WTC11 (cell line): ENCODE data around the gene TMEM235. TPM values are rescaled to one million over a fixed set of nuclear protein-coding genes. Genes with fewer than 3 reads are reported as not detected.

Source experiments
- ATAC-seq: fragments of 200-7000 bp; cut with Tn5 transposase; 2 replicates; pipeline ENCODE4 v1.10.0; 2021; ENCODE audit warnings: mild to moderate bottlenecking, moderate library complexity
- CTCF ChIA-PET: fragments of 300-600 bp; sonication (Branson Sonifier 250); formaldehyde crosslinking; loops from one replicate; lab custom pipeline; 2021; ENCODE audit warnings: antibody characterized with exemption; lab: Charles Lee
- POLR2A ChIA-PET: fragments of 350-600 bp; sonication (Branson Sonifier 250); formaldehyde crosslinking; loops from one replicate; lab custom pipeline; 2021; ENCODE audit warnings: antibody characterized with exemption; lab: Charles Lee
- DNase-seq: peaks from one replicate; pipeline ENCODE4 v3.0.0; 2021; ENCODE audit warnings: low spot score
- H3K27ac Mint-ChIP-seq: 2 replicates; pipeline ENCODE4 v1.8.0; 2021; ENCODE audit warnings: mixed read lengths
- H3K27me3 Mint-ChIP-seq: 2 replicates; pipeline ENCODE4 v1.8.0; 2021; ENCODE audit warnings: low read depth, mild to moderate bottlenecking, moderate library complexity, mixed read lengths
- H3K36me3 Mint-ChIP-seq: 2 replicates; pipeline ENCODE4 v1.8.0; 2021; ENCODE audit warnings: mixed read lengths
- H3K4me1 Mint-ChIP-seq: 2 replicates; pipeline ENCODE4 v1.8.0; 2022; ENCODE audit warnings: mixed read lengths
- H3K4me3 Mint-ChIP-seq: 2 replicates; pipeline ENCODE4 v1.8.0; 2021; ENCODE audit warnings: mild to moderate bottlenecking, moderate library complexity, mixed read lengths
- H3K9me3 Mint-ChIP-seq: 2 replicates; pipeline ENCODE4 v1.8.0; 2021; ENCODE audit warnings: mixed read lengths
- CREM ChIP-seq: sonication (generic); formaldehyde crosslinking; IDR thresholded peaks from 2 replicates; pipeline ENCODE4 v1.8.1; 2022; ENCODE audit warnings: mild to moderate bottlenecking, missing genetic modification reagents, moderate library complexity
- CTCF ChIP-seq: fragments of 200-600 bp; IDR thresholded peaks from 2 replicates; pipeline ENCODE4 v1.8.0; 2022; ENCODE audit warnings: antibody characterized with exemption
- E2F5 ChIP-seq: sonication (generic); formaldehyde crosslinking; IDR thresholded peaks from 2 replicates; pipeline ENCODE4 v1.8.1; 2022; ENCODE audit warnings: mild to moderate bottlenecking, moderate library complexity, missing genetic modification reagents
- ELF4 ChIP-seq: sonication (generic); formaldehyde crosslinking; IDR thresholded peaks from 2 replicates; pipeline ENCODE4 v1.8.1; 2022; ENCODE audit warnings: low read depth, mild to moderate bottlenecking, moderate library complexity, missing genetic modification reagents
- EMX1 ChIP-seq: fragments of 250-450 bp; sonication (Bioruptor Pico); IDR thresholded peaks from 2 replicates; pipeline ENCODE4 v1.8.0; 2021; ENCODE audit warnings: mild to moderate bottlenecking
- HMGA2 ChIP-seq: fragments of 250-450 bp; sonication (Bioruptor Pico); IDR thresholded peaks from 2 replicates; pipeline ENCODE4 v1.4.0; 2021; ENCODE audit warnings: mild to moderate bottlenecking, moderate library complexity
- HMGXB4 ChIP-seq: sonication (generic); formaldehyde crosslinking; IDR thresholded peaks from 2 replicates; pipeline ENCODE4 v1.8.1; 2023; ENCODE audit warnings: mild to moderate bottlenecking, moderate library complexity, missing genetic modification reagents
- IRF2 ChIP-seq: sonication (generic); formaldehyde crosslinking; IDR thresholded peaks from 2 replicates; pipeline ENCODE4 v1.8.0; 2022; ENCODE audit warnings: low read depth, missing genetic modification reagents, borderline replicate concordance
- RORB ChIP-seq: fragments of 250-450 bp; sonication (Bioruptor Pico); IDR thresholded peaks from 2 replicates; pipeline ENCODE4 v1.9.0; 2021; ENCODE audit warnings: mild to moderate bottlenecking
- SMAD3 ChIP-seq: sonication (generic); formaldehyde crosslinking; IDR thresholded peaks from 2 replicates; pipeline ENCODE4 v1.8.0; 2022; ENCODE audit warnings: missing genetic modification reagents, mild to moderate bottlenecking, borderline replicate concordance
- SMAD4 ChIP-seq: sonication (generic); formaldehyde crosslinking; IDR thresholded peaks from 2 replicates; pipeline ENCODE4 v1.8.0; 2022; ENCODE audit warnings: mild to moderate bottlenecking, missing genetic modification reagents
- SOX15 ChIP-seq: fragments of 250-450 bp; sonication (Bioruptor Pico); IDR thresholded peaks from 2 replicates; pipeline ENCODE4 v1.9.0; 2021; ENCODE audit warnings: mild to moderate bottlenecking
- SP1 ChIP-seq: sonication (generic); formaldehyde crosslinking; conservative IDR thresholded peaks from 2 replicates; pipeline ENCODE4 v1.8.1; 2022; ENCODE audit warnings: missing genetic modification reagents
- TEAD4 ChIP-seq: sonication (generic); formaldehyde crosslinking; IDR thresholded peaks from 2 replicates; pipeline ENCODE4 v1.8.0; 2022; ENCODE audit warnings: mild to moderate bottlenecking, missing genetic modification reagents
- TP53 ChIP-seq: sonication (generic); formaldehyde crosslinking; IDR thresholded peaks from 2 replicates; pipeline ENCODE4 v1.8.1; 2023; ENCODE audit warnings: mild to moderate bottlenecking, missing genetic modification reagents
- USF1 ChIP-seq: sonication (generic); formaldehyde crosslinking; IDR thresholded peaks from 2 replicates; pipeline ENCODE4 v1.8.0; 2022; ENCODE audit warnings: mild to moderate bottlenecking, missing genetic modification reagents
- ZBTB21 ChIP-seq: sonication (generic); formaldehyde crosslinking; IDR thresholded peaks from 2 replicates; pipeline ENCODE4 v1.8.1; 2023; ENCODE audit warnings: mild to moderate bottlenecking, missing genetic modification reagents, borderline replicate concordance
- ZMAT4 ChIP-seq: fragments of 250-450 bp; sonication (Bioruptor Pico); IDR thresholded peaks from 2 replicates; pipeline ENCODE4 v1.9.0; 2021; ENCODE audit warnings: mild to moderate bottlenecking
- ZNF121 ChIP-seq: sonication (generic); formaldehyde crosslinking; IDR thresholded peaks from 2 replicates; pipeline ENCODE4 v1.8.0; 2023; ENCODE audit warnings: missing genetic modification reagents
- ZNF138 ChIP-seq: sonication (generic); formaldehyde crosslinking; conservative IDR thresholded peaks from 2 replicates; pipeline ENCODE4 v1.8.1; 2022; ENCODE audit warnings: mild to moderate bottlenecking, moderate library complexity, missing genetic modification reagents
- ZNF232 ChIP-seq: sonication (generic); formaldehyde crosslinking; IDR thresholded peaks from 2 replicates; pipeline ENCODE4 v1.8.0; 2022; ENCODE audit warnings: mild to moderate bottlenecking, missing genetic modification reagents
- ZNF317 ChIP-seq: sonication (generic); formaldehyde crosslinking; IDR thresholded peaks from 2 replicates; pipeline ENCODE4 v1.8.1; 2023; ENCODE audit warnings: low read depth, mild to moderate bottlenecking, moderate library complexity, missing genetic modification reagents, borderline replicate concordance
- total RNA-seq: library from RNA; stranded (reverse); gene quantifications from 3 replicates; pipeline ENCODE4 v1.2.3, GENCODE V29; 2021
- TF ChIP-seq, protein P1 (sequence below): sonication (generic); formaldehyde crosslinking; IDR thresholded peaks from 2 replicates; pipeline ENCODE4 v1.8.1; 2023; ENCODE audit warnings: mild to moderate bottlenecking, missing genetic modification reagents, moderate library complexity
- TF ChIP-seq, protein P2 (sequence below): sonication (generic); formaldehyde crosslinking; IDR thresholded peaks from 2 replicates; pipeline ENCODE4 v1.8.1; 2022; ENCODE audit warnings: mild to moderate bottlenecking, missing genetic modification reagents, moderate library complexity, borderline replicate concordance

TMEM235 gene
- total RNA-seq, 1 experiment from 2014 or later, result 0.24 TPM

DNA sequence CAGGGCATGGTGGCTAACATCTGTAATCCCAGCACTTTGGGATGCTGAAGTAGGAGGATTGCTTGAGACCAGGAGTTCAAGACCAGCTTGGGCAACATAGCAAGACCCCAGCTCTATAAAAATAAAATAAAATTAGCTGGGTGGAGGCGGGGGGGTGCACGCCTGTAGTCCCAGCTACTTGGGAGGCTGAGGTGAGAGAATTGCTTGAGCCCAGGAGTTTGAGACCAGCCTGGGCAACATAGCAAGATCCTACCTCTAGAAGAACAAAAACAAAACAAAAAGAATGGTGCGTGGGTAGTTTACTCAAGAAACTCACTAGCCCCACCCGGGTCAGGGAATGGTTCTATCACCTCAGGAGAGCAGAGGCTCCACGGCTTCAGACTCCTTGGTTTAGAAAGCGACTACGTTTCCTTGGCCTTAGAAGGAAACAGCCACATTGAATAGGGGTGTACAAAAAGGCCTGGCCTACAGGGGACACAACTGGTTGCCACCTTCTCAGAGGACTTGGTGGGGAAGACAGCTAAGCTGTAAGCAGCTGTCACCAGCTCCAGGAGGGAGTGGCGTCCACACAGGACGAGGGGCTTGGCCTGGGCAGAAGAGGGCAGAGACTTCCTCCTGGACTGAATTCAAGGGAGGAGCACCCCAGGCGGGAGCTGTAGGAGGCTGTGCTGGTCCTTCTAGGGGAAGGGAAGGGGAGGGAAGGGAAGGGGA lies 45.3 kb upstream of the TMEM235 start:
- Mint-ChIP-seq H3K36me3 (peaks cover 48% of the 10 kb centered on the region), H3K27ac (peak overlapping the region; percentile 53), H3K4me3 (peak overlapping the region; percentile 82), H3K27me3 (no peaks in the 10 kb centered on the region), H3K4me1 (peaks cover 28% of the 10 kb centered on the region), H3K9me3 (0 out of 2 replicates have a peak, but pooled peaks cover 3% of the 10 kb centered on the region)
- no peak for ATAC-seq
- ChIA-PET CTCF (interaction anchor here (0.5 to 4.9 kb wide), 31 partner anchors 10 to 396 kb away, joined by 3 to 85 read pairs (median 5); partner anchors contain the start of gene BIRC5), POLR2A (interaction anchor here (0.5 to 1.9 kb wide), 16 partner anchors 8 to 128 kb away, joined by 3 to 13 read pairs (median 4); no protein-coding TSS in a partner anchor)
- DNase-seq, result no peak
- TF ChIP-seq RORB (no peak), ZNF121 (peak; percentile 31; the same call in 1 of the 2 replicates)

DNA sequence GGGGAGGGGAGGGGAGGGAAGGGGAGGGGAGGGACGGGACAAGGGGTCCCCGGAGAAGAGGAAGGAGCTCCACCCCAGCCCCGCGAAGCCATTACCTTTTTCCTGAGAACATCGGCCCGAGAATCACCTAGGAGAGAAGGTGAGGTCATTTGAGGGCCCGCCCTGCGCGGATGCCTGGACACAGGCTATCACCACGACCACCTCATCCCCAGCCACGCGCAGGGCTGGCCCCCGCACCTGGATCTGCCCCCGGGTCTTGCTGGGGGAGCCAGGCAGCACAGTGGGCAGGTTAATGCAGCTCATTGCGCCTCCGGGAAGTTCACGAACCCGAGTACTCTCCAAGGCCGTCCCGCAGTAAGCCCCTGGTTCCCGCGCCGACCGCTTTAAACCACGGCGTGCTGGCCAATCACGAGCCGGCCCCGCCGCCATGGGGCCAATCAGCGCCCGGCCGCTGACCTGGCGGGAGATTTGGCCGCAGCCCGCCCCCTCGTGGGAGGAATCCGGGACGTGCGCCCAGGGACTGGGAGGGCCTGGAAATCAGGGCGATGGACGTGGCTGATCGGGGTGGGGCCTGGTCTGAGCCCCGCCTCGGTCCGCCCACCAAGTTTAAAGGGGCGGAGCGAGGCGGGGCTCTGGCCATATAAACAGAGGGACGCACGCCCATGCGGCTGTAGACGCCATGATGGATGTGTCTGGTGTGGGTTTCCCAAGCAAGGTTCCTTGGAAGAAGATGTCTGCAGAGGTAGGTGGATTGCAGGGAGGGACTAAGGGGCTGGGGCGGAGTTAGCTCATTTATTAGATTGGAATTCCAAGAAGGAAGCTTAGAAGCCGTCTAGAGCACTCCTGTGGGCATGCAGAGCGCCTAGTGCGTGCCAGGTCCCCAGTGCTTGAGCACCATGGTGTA lies 44.5 kb upstream of the TMEM235 start, which contains the start of the genes AFMID and TK1:
TSS of gene AFMID (plus strand) at position 671 of the 904 bp plus-strand sequence. CDS start at position 680, 9 bp downstream.
TSS of gene TK1 (minus strand) at position 361 of the 904 bp plus-strand sequence. CDS start at position 303, 58 bp downstream.
- H3K27ac Mint-ChIP-seq, result peak within 1 kb of the TSS; percentile 83
- ATAC-seq (peak; percentile 96), DNase-seq (peak; percentile 100)
- H3K4me3 Mint-ChIP-seq, result peak within 1 kb of the TSS; percentile 82
- POLR2A ChIA-PET, result interaction anchor here (0.5 to 1.9 kb wide), 16 partner anchors 9 to 127 kb away, joined by 3 to 13 read pairs (median 4); no protein-coding TSS in a partner anchor
- H3K4me1 Mint-ChIP-seq, result peaks cover 28% of the 10 kb centered on the region
- H3K27me3 Mint-ChIP-seq, result no peaks in the 10 kb centered on the region
- H3K9me3 Mint-ChIP-seq, result 0 out of 2 replicates have a peak, but pooled peaks cover 3% of the 10 kb centered on the region
- CTCF ChIA-PET, result interaction anchor here (0.6 to 4.9 kb wide), 32 partner anchors 11 to 397 kb away, joined by 3 to 85 read pairs (median 5); partner anchors contain the start of gene BIRC5
- H3K36me3 Mint-ChIP-seq, result peaks cover 41% of the 10 kb centered on the region
- TF ChIP-seq HMGA2 (CRISPR knock-in tag), result no peak
- TF ChIP-seq TEAD4, result peak; percentile 99
- no peak for TF ChIP-seq IRF2 (CRISPR knock-in tag)
- TF ChIP-seq, protein P1, sequence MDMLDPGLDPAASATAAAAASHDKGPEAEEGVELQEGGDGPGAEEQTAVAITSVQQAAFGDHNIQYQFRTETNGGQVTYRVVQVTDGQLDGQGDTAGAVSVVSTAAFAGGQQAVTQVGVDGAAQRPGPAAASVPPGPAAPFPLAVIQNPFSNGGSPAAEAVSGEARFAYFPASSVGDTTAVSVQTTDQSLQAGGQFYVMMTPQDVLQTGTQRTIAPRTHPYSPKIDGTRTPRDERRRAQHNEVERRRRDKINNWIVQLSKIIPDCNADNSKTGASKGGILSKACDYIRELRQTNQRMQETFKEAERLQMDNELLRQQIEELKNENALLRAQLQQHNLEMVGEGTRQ (CRISPR knock-in tag), result peak; percentile 74
- peak; percentile 91 for TF ChIP-seq ZNF232 (CRISPR knock-in tag)
- TF ChIP-seq SOX15 (CRISPR knock-in tag), result no peak
- 0 out of 2 replicates have a peak, but pooled peaks have one; percentile 47 for TF ChIP-seq ZMAT4 (CRISPR knock-in tag)
- TF ChIP-seq, protein P2, sequence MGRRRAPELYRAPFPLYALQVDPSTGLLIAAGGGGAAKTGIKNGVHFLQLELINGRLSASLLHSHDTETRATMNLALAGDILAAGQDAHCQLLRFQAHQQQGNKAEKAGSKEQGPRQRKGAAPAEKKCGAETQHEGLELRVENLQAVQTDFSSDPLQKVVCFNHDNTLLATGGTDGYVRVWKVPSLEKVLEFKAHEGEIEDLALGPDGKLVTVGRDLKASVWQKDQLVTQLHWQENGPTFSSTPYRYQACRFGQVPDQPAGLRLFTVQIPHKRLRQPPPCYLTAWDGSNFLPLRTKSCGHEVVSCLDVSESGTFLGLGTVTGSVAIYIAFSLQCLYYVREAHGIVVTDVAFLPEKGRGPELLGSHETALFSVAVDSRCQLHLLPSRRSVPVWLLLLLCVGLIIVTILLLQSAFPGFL (CRISPR knock-in tag), result peak; percentile 98; the same call in 1 of the 2 replicates
- peak; percentile 100 for TF ChIP-seq E2F5 (CRISPR knock-in tag)
- peak; percentile 74 for TF ChIP-seq CREM (CRISPR knock-in tag)
- TF ChIP-seq ZBTB21 (CRISPR knock-in tag), result peak; percentile 47
- peak; percentile 87 for TF ChIP-seq SMAD3
- TF ChIP-seq RORB, result 0 out of 2 replicates have a peak, but pooled peaks have one; percentile 69
- peak; percentile 82; the same call in 1 of the 2 replicates for TF ChIP-seq ELF4 (CRISPR knock-in tag)
- TF ChIP-seq CTCF, result peak; percentile 73; the same call in 1 of the 2 replicates
- 0 out of 2 replicates have a peak, but pooled peaks have one; percentile 46 for TF ChIP-seq ZNF317
- TF ChIP-seq ZNF138, result no peak
- 0 out of 2 replicates have a peak, but pooled peaks have one; percentile 13 for TF ChIP-seq EMX1 (CRISPR knock-in tag)
- TF ChIP-seq TP53, result peak; percentile 83
- peak; percentile 77 for TF ChIP-seq USF1 (CRISPR knock-in tag)
- TF ChIP-seq HMGXB4 (CRISPR knock-in tag), result peak; percentile 86
- TF ChIP-seq SP1, result peak; percentile 94
- TF ChIP-seq SMAD4 (CRISPR knock-in tag), result no peak
